ENCODE results near the gene PPP1R11. TPM values are rescaled to one million over a fixed set of nuclear protein-coding genes. Genes with fewer than 3 reads are reported as not detected.

Gene PPP1R11
- total and polyA plus RNA-seq, 9 of the 15 experiments (the other 6 are each of a cell fraction or from before 2014, with no cell fraction given) = 17.8 to 94.8 (median 44.6) TPM

- TF ChIP-seq CREB3 (tag; conservative IDR thresholded peaks at IDR 0.05; ENCODE audit: low read depth) (no peak), RBM34 (IDR thresholded peaks at IDR 0.05; ENCODE audit: borderline replicate concordance, insufficient read depth, low read length) (no peak), HDAC6 (IDR thresholded peaks at IDR 0.05; ENCODE audit: low read depth, low read length) (no peak), MGA (IDR thresholded peaks at IDR 0.05) (no peak), IRF2 (CRISPR knock-in tag; IDR thresholded peaks at IDR 0.05) (no peak), TEAD1 (CRISPR knock-in tag; IDR thresholded peaks at IDR 0.05) (peak in 1 of 2 experiments; percentile 80; a peak in 1 of 4 replicates), MLLT1 (IDR thresholded peaks at IDR 0.05) (peak; percentile 57 to 82; a peak in 2 of 4 replicates), KDM4B (IDR thresholded peaks at IDR 0.05; ENCODE audit: borderline replicate concordance in 2 of 2, low read depth in 1 of 2) (no peak), OTX1 (CRISPR knock-in tag; IDR thresholded peaks at IDR 0.05) (peak; percentile 87), HES1 (IDR thresholded peaks at IDR 0.05; ENCODE audit: low read depth) (no peak)
- TF ChIP-seq, protein P1, sequence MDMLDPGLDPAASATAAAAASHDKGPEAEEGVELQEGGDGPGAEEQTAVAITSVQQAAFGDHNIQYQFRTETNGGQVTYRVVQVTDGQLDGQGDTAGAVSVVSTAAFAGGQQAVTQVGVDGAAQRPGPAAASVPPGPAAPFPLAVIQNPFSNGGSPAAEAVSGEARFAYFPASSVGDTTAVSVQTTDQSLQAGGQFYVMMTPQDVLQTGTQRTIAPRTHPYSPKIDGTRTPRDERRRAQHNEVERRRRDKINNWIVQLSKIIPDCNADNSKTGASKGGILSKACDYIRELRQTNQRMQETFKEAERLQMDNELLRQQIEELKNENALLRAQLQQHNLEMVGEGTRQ (CRISPR knock-in tag; IDR thresholded peaks at IDR 0.05) = no peak
Observed at GRCh38 chr6:30067460-30068139, 602 bp downstream of the PPP1R11 start (continued).
